ENCODE data around the gene MAPKAPK2.

Gene MAPKAPK2

DNA sequence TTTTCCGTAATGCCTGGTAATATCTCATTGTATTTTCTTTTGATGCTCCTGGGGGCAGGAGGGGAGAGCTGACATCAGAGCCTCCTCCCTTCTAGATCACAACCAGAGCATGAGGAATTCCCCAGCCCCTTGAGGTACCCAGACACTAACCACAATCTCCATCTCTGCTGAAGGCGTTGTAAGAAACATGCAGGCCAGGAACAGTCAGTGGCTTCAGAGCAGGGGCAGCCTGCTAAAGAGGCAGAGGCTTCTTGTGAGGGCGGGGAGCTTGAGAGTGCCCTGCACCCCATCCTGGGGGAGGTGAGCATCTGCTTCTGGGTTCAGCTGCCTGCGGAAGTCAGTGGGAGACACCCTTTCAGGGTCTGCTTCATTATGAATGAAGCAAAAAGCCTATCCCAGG lies 19.0 kb downstream of the MAPKAPK2 start:
- no peak for DNase-seq (ENCODE audit: low spot score)

DNA sequence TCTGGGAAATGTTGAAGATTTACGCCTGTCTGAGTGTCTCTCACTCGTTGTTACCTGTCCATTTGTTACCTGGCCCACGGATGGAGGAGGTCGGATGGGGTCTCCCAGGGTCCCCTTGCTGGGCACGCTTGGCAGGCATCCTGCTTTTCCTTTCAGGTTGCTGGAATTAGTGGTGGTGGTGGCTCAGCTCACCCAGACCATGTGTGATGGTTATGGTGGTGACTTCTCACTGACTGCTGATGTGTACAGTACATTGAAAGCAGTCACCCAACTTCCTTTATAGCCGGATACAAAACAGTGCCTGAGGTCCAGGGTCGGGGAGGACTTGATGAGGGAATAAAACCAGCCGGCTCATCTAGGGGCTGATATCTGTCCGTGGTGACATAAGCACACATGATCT lies 19.5 kb downstream of the MAPKAPK2 start:
- no peak for DNase-seq (ENCODE audit: low spot score)

DNA sequence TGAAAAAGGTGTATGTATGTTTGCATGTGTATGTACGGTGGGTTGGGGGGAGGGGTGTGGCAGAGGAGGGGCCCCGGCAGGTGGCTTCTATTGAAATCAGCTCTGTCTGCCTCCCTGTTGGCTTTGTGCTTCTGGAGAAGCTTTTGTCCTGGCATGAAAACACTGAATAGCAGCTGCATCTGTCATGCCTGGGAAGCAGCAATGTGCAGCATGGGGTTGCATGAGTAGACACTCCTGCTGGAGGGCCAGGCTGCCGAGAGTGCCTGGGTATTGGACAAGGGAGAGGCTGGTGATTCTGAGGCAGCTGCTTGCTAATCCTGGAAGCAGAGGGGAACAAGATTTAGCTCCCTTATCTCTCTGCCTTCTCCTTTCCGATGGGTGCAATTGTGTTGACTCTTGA lies 20.5 kb downstream of the MAPKAPK2 start:
- no peak for DNase-seq (ENCODE audit: low spot score)

- DNase-seq (ENCODE audit: low spot score): no peak
Observed at GRCh38 chr1:206705726-206706297, 21.1 kb downstream of the MAPKAPK2 start.

DNA sequence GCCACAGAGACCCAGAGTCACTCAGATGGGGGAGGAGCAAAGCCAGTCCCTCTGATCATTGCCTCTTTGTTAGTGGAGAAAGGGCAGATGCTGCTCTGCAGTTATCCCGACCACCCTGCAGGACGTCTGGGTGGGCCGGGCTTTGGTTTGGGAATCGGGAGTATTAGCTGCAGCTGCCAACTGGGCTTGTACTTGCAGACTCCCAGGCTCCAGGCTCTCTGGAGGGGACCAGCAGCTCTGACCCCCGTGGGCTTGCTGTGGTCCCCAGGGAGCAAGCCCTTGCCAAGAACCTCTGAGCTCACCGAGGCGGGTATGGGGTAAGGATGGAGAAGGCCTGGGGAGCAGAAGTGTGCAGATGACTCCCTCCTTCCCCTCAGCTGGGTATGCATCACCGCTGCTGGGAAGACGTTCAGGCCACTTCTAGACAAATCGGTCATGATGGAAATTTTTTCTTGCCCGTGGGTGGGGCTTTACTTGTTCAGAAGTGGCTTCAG lies 21.6 kb downstream of the MAPKAPK2 start:
- DNase-seq (ENCODE audit: low spot score): no peak

DNA sequence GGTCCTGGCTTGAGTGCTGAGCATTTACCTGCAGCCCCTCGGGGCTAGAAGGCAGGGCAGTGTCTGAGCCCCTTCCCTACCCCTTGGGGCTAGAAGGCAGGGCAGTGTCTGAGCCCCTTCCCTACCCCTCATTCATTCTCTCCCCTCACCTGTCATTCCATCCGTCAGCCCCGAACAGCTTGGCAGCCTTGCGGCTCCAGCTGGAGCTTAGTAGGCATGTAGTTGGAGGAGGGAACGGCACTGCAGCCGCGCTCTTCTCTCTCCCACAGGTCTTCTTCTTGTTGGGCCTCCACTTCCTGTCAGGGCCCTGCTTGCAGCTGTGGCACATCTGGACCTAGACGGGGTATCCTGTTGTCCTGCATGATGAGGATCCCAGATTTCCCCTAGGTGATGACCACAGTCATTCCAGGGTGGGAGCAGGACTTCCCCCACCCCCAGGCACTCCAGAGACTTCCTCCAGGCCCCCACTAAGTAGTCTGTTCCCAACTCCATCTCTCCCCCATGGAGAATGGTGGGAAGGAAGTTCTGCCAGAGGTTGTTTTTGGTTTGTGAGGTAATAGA lies 22.2 kb downstream of the MAPKAPK2 start:
- no peak for DNase-seq (ENCODE audit: low spot score)

DNA sequence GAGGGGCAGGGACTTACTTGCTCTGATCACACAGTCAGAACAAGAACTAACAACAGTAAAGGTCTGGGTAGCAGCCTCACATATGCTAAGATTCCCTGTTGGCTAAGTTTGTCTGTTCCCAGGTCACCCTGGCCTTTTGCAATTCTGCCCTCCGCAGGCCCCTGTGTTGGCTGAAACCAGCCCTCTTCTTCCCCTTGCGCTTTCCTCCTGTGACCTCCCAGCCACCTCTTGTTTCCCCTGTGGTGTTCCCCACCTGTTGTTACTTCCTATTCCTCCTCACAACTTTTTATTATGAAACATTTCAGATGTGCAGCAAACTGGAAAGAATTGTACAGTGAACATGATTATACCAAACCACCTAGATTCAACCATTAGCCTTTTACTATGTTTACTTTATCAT lies 23.4 kb downstream of the MAPKAPK2 start:
- no peak for DNase-seq (ENCODE audit: low spot score)

GRCh38 chr1:206708882-206709281 lies 24.2 kb downstream of the MAPKAPK2 start:
- no peak for DNase-seq (ENCODE audit: low spot score)

GRCh38 chr1:206709322-206709721 lies 24.6 kb downstream of the MAPKAPK2 start:
- no peak for DNase-seq (ENCODE audit: low spot score)

GRCh38 chr1:206709772-206710459 lies 25.2 kb downstream of the MAPKAPK2 start:
- no peak for DNase-seq (ENCODE audit: low spot score)

DNA sequence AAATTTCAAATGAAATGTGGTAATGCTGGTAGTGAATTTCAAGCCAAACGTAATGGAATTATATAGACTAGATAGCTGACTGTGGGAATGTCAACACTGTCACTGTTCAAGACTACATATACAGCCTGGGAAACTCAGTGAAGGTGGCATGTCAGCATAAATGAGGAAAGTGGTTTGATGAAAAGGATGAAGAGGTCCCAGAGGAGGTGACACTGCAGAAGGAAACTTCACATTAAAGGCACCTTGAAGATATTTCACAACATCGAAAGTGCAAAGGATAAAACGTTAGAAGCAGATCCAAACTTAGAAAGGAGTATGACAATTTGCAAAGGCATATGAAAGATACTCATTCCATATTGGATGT lies 25.7 kb downstream of the MAPKAPK2 start:
- DNase-seq (ENCODE audit: low spot score): no peak

DNA sequence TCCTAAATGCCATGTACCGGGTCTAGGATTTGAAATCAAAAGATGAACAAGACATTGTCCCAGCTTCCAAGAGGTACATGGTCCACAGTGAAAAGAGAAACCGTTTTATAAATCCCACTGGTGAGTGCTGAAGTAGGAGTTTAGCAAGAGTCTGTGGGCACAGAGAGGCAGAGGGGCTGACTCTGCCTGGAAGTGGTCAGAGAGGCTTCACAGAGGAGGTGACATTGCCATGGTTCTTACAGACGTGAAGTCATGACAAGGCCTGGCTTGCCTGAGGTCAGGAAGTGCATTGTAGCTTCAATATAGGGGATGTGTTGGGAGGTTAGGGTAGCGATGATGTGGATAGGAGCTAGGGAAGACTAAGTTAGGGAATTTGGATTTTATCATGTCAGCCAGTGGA lies 28.4 kb downstream of the MAPKAPK2 start:
- DNase-seq (ENCODE audit: low spot score): no peak

DNA sequence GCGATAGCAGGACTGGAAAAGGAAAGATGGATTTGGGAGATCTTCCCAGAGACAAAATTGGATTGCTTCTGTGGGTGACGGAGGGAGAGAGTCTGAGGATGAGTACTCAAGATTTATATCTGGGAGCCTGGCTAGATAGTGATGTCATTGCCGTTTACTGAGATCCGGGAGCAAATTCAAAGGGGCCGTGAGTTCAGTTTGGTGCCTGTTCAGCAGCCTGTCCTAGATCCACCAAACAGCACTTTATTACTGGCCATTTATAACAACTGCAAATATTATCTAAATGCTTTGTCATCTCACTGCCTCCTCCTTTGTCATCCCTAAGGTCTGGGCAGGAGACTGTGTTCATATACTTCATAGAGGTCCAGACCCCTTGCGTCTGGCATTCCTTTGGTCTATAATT lies 29.2 kb downstream of the MAPKAPK2 start:
- no peak for DNase-seq (ENCODE audit: low spot score)

DNA sequence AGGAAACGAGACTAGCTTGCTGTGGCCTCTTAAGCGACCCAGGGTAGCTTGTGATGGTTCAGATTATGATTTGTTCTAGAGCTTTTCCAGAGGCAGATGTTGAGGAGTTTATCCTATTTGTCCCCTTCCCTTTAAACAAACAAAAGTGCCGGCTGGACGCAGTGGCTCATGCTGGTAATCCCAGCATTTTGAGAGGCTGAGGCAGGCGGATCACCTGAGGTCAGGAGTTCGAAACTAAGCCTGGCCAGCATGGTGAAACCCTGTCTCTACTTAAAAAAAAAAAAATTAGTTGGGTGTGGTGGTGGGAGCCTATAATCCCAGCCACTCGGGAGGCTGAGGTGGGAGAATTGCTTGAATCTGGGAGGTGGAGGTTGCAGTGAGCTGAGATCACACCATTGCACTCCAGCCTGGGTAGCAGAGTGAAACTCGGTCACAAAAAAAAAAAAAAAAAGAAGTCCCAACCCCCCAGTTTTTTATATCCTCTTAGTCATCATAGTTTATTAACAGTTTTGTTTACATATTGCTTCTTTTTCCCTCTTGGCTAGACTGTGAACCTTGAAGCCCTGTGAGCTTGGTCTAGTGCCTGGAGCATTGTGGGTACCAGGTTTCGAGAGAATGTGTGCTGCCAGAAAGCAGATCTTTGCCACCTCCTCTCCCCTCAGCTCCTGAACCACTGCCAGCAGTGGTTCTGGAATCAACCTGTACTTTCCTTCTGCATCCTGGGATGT lies 29.8 kb downstream of the MAPKAPK2 start:
- DNase-seq (ENCODE audit: low spot score): no peak

DNA sequence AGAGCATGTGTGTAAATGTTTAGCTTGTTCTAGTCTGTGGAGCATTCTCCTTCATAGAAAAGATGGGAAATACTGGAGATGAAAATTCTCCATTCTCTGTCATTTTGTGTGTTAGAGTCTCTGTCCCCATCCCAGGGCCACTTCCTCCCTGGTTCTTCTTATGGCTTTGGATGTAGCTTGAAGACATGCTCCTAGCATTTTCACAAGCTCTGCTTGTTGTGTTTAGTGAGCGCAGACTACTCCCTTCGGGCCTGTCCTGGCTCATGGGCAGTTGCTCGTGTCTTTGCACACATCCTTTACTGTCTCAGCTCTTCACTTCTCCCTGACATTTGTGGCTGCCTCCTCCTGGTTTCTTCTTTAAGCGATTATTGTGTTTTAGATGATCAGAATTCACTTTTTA lies 30.4 kb downstream of the MAPKAPK2 start:
- no peak for DNase-seq (ENCODE audit: low spot score)

- DNase-seq (ENCODE audit: low spot score): no peak
Observed at GRCh38 chr1:206715552-206716158, 30.9 kb downstream of the MAPKAPK2 start.

DNA sequence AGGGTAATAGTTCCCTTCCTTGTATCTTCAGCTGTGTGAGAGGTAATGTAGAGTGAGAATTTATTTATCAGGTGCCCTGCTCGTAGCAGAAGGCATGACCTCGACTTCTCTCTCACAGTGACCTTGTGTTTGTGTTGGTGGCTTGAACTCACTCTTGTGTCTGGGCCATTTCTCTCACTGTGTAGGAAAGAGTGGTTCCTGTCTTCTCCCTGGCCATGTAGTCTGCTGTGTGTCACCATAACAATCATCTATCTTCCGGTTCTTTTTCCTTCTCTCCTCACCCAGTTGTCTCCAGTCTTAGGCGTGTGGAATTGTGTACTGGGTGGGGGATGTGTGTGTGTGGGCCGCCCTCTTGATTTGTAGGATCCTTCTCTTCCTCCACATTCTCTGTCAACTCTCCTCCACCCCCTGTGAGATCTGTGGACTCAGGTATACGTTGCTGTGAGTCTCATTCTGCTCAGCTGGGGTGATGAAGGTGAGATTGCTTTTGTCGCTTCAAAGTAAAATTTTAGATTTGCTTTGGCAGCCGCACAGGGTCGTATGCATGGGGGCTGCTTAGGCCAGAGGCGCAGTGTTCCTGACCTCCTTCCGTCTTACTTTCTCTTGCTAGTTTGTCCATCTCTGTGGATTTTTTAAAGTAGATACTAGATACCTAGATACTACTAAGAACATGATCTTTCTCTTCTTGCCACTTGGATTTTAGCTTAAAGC lies 31.6 kb downstream of the MAPKAPK2 start:
- DNase-seq (ENCODE audit: low spot score): no peak

GRCh38 chr1:206716870-206717673 lies 32.4 kb downstream of the MAPKAPK2 start:
- DNase-seq (ENCODE audit: low spot score): no peak

- DNase-seq (ENCODE audit: low spot score): no peak
Observed at GRCh38 chr1:206717674-206717989, 32.9 kb downstream of the MAPKAPK2 start.

DNA sequence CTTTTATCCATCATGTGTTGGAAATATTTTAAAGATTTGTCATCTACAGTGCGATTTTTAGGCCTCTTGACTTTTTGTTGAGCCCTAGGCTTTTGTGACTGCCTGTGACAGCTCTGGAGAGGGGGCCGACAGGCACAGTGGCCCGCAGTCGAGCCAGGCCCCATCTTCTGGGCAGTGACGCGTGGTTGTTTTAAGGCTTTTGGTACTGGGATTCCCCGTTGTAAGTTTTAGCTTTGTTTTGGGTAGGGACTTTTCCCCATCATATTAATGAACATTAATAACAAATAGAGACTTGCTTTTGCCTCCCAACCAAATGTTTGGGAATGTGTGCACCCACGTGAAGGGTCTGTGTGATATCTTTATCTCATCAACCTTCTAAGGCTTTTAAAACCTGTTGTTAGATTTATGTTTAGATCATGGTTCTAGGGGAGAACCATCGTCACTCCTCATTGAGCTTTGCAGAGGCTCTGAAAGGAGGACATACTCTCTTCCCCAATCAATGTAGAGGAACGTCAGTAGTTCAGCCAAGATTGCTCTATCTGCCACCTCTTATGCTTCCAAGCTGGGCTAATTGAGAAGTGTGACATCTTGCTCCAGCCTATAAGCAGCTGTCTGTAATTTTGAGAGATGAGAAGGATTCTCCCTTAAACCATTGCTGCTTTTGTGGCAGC lies 34.6 kb downstream of the MAPKAPK2 start:
- no peak for DNase-seq (ENCODE audit: low spot score)

- DNase-seq (ENCODE audit: low spot score): no peak
Observed at GRCh38 chr1:206721454-206721853, 36.7 kb downstream of the MAPKAPK2 start.

All from HuH-7.5 (cell line).